ENCODE measurements around the gene KCNN2.

The KCNN2 gene

GRCh38 chr5:114467171-114467570 lies 105.3 kb downstream of the KCNN2 start:
- H3K4me3 ChIP-seq (ENCODE audit: control insufficient read depth, low read depth, low read length) = no peak overlapping the region
- TF ChIP-seq, protein P1, sequence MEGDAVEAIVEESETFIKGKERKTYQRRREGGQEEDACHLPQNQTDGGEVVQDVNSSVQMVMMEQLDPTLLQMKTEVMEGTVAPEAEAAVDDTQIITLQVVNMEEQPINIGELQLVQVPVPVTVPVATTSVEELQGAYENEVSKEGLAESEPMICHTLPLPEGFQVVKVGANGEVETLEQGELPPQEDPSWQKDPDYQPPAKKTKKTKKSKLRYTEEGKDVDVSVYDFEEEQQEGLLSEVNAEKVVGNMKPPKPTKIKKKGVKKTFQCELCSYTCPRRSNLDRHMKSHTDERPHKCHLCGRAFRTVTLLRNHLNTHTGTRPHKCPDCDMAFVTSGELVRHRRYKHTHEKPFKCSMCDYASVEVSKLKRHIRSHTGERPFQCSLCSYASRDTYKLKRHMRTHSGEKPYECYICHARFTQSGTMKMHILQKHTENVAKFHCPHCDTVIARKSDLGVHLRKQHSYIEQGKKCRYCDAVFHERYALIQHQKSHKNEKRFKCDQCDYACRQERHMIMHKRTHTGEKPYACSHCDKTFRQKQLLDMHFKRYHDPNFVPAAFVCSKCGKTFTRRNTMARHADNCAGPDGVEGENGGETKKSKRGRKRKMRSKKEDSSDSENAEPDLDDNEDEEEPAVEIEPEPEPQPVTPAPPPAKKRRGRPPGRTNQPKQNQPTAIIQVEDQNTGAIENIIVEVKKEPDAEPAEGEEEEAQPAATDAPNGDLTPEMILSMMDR (conservative IDR thresholded peaks at IDR 0.05; ENCODE audit: control insufficient read depth, insufficient read depth, low read depth, low read length) = no peak
- no peak for DNase-seq (ENCODE audit: low read depth)

GRCh38 chr5:114467729-114468128 lies 105.9 kb downstream of the KCNN2 start:
- TF ChIP-seq, protein P1 (conservative IDR thresholded peaks at IDR 0.05; ENCODE audit: control insufficient read depth, insufficient read depth, low read depth, low read length) = no peak
- no peak for DNase-seq (ENCODE audit: low read depth)
- H3K4me3 ChIP-seq (ENCODE audit: control insufficient read depth, low read depth, low read length) = no peak overlapping the region

DNA sequence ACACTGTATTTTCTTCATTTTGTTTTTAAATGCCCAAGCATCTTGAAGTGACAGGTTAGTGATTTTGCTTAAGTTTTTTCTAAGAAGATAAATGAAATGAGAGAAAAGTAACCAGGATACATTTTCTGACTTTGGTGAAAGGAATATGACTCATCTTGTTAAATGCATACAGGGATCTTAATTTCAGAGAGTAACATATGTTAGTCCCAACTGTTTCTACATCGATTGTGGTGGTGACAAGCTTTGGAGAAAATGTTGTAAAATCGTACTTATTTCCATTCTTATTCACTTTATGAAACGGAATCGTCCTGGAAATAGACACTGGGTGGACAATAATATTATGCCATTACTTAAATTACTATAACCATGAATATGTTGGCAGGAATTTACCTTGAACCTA lies 107.5 kb downstream of the KCNN2 start:
- no peak for DNase-seq (ENCODE audit: low read depth)
- H3K4me3 ChIP-seq (ENCODE audit: control insufficient read depth, low read depth, low read length) = no peak overlapping the region
- TF ChIP-seq, protein P1 (conservative IDR thresholded peaks at IDR 0.05; ENCODE audit: control insufficient read depth, insufficient read depth, low read depth, low read length) = no peak

DNA sequence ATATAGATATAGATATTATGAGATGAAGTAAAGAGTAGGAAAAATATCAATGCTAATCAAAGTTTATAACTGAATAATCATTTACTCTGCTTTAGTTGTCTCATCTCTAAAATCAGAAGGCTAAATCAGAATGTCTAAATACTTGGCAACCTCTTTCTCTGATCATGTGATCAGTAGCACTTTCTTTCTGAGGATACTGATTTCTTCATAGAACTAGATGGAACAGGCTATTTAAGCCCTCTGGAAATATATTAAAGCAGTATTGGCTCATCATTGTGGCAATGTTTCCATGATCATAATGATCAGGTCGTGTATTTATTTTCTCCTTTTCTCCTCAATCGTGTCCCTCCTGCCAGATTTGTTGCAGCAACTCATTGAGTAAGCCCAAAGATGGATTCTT lies 109.7 kb downstream of the KCNN2 start:
- DNase-seq (ENCODE audit: low read depth) = no peak
- no peak overlapping the region for H3K4me3 ChIP-seq (ENCODE audit: control insufficient read depth, low read depth, low read length)
- TF ChIP-seq, protein P1 (conservative IDR thresholded peaks at IDR 0.05; ENCODE audit: control insufficient read depth, insufficient read depth, low read depth, low read length) = no peak

GRCh38 chr5:114473541-114473940 lies 111.7 kb downstream of the KCNN2 start:
- no peak for DNase-seq (ENCODE audit: low read depth)
- TF ChIP-seq, protein P1 (conservative IDR thresholded peaks at IDR 0.05; ENCODE audit: control insufficient read depth, insufficient read depth, low read depth, low read length) = no peak

DNA sequence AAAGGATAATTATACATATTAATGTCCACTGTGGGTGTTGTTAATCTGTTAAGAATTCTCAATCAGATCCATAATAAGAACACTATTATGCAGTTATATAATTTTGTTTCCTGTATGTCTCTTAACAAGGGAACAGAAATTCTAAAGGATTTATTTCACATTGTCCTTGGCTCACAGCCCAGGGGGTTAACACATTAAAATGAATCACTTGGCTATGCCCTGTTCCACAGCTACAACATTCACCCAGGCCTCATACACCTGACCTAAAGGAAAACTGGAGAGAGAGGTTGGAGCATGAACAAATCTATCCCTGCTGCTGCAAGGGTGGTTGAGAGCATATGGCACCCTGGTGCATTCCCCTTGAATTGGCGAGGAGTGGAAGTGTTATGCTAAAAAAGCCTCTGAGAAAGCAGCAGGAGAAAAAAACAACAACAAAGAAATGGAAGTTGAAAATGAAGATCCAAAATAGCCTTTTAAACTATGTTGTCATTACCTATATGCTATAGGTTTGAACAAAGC lies 116.0 kb downstream of the KCNN2 start:
- DNase-seq (ENCODE audit: low read depth) = no peak
- no peak overlapping the region for H3K4me3 ChIP-seq (ENCODE audit: control insufficient read depth, low read depth, low read length)
- TF ChIP-seq, protein P1 (conservative IDR thresholded peaks at IDR 0.05; ENCODE audit: control insufficient read depth, insufficient read depth, low read depth, low read length) = no peak

More at GRCh38 chr5:114473541-114473940, 111.7 kb downstream of the KCNN2 start:
- no peak overlapping the region for H3K4me3 ChIP-seq (ENCODE audit: control insufficient read depth, low read depth, low read length)

DNA sequence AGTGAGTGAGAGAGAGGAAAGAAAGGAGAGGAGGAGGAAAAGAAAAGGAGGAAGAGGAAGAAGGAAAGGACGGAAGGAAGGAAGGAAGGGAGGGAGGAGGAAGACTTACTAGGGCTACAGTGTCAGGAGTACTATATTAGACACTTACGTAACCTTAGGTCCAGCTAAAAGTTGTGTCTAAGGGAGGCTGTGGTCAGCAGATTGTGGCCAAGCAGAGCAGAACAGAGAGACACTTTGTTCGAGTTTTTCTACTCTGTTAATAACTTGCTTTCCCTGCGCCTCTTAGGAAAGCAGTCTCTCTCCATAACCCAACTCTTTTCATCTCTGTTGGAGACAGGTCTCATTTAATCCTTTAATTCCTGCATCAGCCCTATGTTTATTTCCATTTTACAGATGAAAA lies 138.9 kb downstream of the KCNN2 start:
- no peak overlapping the region for H3K4me3 ChIP-seq (ENCODE audit: control insufficient read depth, low read depth, low read length)
- DNase-seq (ENCODE audit: low read depth) = no peak
- TF ChIP-seq, protein P1 (conservative IDR thresholded peaks at IDR 0.05; ENCODE audit: control insufficient read depth, insufficient read depth, low read depth, low read length) = no peak

Data from fibroblast of mammary gland (primary cell).